HepG2 (cell line): ENCODE data around the gene C16orf54.

ENCODE experiments used
- CTCF ChIP-seq: sonication (generic); formaldehyde crosslinking; IDR thresholded peaks from 2 replicates; pipeline ENCODE4 v1.5.0; 2020; ENCODE audit warnings: mild to moderate bottlenecking, missing genetic modification reagents, moderate library complexity
- HNF4G ChIP-seq, 2 experiments: sonication (generic) in 1 of 2; formaldehyde crosslinking in 1 of 2; IDR thresholded peaks; 2 replicates each; pipeline versions ENCODE4 v1.4.0 to v1.6.1; 2011 to 2020; ENCODE audit warnings: borderline replicate concordance in 2 of 2, low read depth in 2 of 2, mild to moderate bottlenecking in 2 of 2, low read length in 1 of 2, missing genetic modification reagents in 1 of 2, moderate library complexity in 1 of 2
- KDM1A ChIP-seq: IDR thresholded peaks from 2 replicates; pipeline ENCODE4 v1.6.1; 2016; ENCODE audit warnings: missing compliant biosample characterization
- MTA3 ChIP-seq: sonication (generic); formaldehyde crosslinking; IDR thresholded peaks from 2 replicates; pipeline ENCODE4 v1.4.0; 2020; ENCODE audit warnings: missing genetic modification reagents
- NFE2L2 ChIP-seq: fragments of 150-350 bp; IDR thresholded peaks from 2 replicates; pipeline ENCODE4 v1.6.1; 2014; ENCODE audit warnings: low read length
- NPAS2 ChIP-seq: sonication (generic); formaldehyde crosslinking; IDR thresholded peaks from 2 replicates; pipeline ENCODE4 v1.8.0; 2022; ENCODE audit warnings: mild to moderate bottlenecking, missing genetic modification reagents, borderline replicate concordance
- ONECUT2 ChIP-seq: sonication (generic); formaldehyde crosslinking; IDR thresholded peaks from 2 replicates; pipeline ENCODE4 v1.4.0; 2020; ENCODE audit warnings: missing genetic modification reagents
- PHF21A ChIP-seq: sonication (generic); formaldehyde crosslinking; IDR thresholded peaks from 2 replicates; pipeline ENCODE4 v1.5.0; 2020; ENCODE audit warnings: mild to moderate bottlenecking, missing genetic modification reagents
- ZNF792 ChIP-seq: IDR thresholded peaks from 2 replicates; pipeline ENCODE4 v1.6.1; 2016
- TF ChIP-seq, protein P1 (sequence below): sonication (generic); formaldehyde crosslinking; IDR thresholded peaks from 2 replicates; pipeline ENCODE4 v1.8.0; 2022; ENCODE audit warnings: low read depth, missing genetic modification reagents

- TF ChIP-seq CTCF (CRISPR knock-in tag) (no peak), MTA3 (CRISPR knock-in tag) (no peak), ONECUT2 (CRISPR knock-in tag) (no peak), KDM1A (no peak), NFE2L2 (no peak), PHF21A (no peak), HNF4G (IDR thresholded peaks at IDR 0.05; ENCODE audit: borderline replicate concordance, low read depth, low read length) (no peak), HNF4G (CRISPR knock-in tag; IDR thresholded peaks at IDR 0.05; ENCODE audit: borderline replicate concordance, low read depth) (no peak), ZNF792 (no peak), NPAS2 (CRISPR knock-in tag) (no peak)
- TF ChIP-seq, protein P1, sequence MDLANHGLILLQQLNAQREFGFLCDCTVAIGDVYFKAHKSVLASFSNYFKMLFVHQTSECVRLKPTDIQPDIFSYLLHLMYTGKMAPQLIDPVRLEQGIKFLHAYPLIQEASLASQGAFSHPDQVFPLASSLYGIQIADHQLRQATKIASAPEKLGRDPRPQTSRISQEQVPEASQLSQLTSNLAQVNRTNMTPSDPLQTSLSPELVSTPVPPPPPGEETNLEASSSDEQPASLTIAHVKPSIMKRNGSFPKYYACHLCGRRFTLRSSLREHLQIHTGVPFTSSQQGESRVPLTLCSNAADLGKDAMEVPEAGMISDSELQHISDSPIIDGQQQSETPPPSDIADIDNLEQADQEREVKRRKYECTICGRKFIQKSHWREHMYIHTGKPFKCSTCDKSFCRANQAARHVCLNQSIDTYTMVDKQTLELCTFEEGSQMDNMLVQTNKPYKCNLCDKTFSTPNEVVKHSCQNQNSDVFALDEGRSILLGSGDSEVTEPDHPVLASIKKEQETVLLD (CRISPR knock-in tag) = no peak
Measured at GRCh38 chr16:29726845-29727377, 18.9 kb downstream of the C16orf54 start.
